Heart left ventricle (tissue), 13 donors: ENCODE measurements around the gene KITLG.

Experiments
- POLR2A ChIP-seq, 2 donors: fragments of 450-650 bp; IDR thresholded peaks; one replicate each; pipeline ENCODE4 v1.6.1; 2017; ENCODE audit warnings: antibody characterized with exemption in 2 of 2, mild to moderate bottlenecking in 2 of 2, moderate library complexity in 2 of 2
- TF ChIP-seq, protein P1 (sequence below), 12 donors: fragments of 200-600 bp; sonication (generic) in 4 of 12; IDR thresholded peaks; one replicate each; pipeline versions ENCODE4 v1.5.0 to v1.8.0; 2018 to 2022; ENCODE audit warnings: antibody characterized with exemption in 12 of 12, mild to moderate bottlenecking in 5 of 12
- donor health status: ischemic (EF 13 %, LVEDD 7.1; RV severe dilation, severe dysfunction).
- donor health status: DM: no; HTN: yes; CAD: no.
- donor health status: DM: no; HTN: no; CAD: no.
- donor health status: ischemic (EF 25% LVEDD 6.9; RV normal size, moderate dysfunction).
- donor health status: ischemic (EF 25% LVEDD 5.7; RV mildly dilated, moderate dysfunction).
- donor health status: ischemic (EF 35%, LVEDD 5.7; RV mildly dilated, moderate dysfunction).
- donor health status: nonischemic (EF 11% LVEDD 7.7; RV severe dilation, severe dysfunction).
- donor health status: DM: yes; HTN: yes; CAD: no.
- donor health status: PGD.
- donor health status: ischemic (EF 29% LVEDD 5.4; RV normal size, mild dysfunction).
- donor health status: nonischemic (EF 23%, LVEDD 6.1; RV moderate dilation, normal function).

DNA sequence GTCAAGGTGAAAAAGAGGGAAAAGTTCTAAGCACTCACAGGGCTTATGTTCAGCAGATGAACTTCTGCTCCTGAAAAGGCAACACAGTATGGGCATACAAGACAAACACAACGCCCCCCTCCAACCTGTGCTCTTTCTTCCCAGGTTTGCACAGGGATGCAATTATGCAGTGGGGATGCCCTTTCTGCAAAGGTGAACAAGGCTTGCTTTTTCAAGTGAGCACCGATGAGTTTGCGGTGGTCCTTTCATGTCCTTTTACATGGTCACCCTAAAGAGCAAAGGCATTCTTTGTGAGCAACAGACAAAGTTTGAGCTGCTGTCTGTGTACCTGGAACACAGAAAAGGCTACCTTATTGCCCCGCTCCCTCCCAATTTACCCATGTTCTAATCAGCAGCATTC, 6.7 kb downstream of the KITLG start:
- TF ChIP-seq, protein P1, sequence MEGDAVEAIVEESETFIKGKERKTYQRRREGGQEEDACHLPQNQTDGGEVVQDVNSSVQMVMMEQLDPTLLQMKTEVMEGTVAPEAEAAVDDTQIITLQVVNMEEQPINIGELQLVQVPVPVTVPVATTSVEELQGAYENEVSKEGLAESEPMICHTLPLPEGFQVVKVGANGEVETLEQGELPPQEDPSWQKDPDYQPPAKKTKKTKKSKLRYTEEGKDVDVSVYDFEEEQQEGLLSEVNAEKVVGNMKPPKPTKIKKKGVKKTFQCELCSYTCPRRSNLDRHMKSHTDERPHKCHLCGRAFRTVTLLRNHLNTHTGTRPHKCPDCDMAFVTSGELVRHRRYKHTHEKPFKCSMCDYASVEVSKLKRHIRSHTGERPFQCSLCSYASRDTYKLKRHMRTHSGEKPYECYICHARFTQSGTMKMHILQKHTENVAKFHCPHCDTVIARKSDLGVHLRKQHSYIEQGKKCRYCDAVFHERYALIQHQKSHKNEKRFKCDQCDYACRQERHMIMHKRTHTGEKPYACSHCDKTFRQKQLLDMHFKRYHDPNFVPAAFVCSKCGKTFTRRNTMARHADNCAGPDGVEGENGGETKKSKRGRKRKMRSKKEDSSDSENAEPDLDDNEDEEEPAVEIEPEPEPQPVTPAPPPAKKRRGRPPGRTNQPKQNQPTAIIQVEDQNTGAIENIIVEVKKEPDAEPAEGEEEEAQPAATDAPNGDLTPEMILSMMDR (IDR thresholded peaks at IDR 0.05), result no peak
- no peak for TF ChIP-seq POLR2A (IDR thresholded peaks at IDR 0.05)
